Amniotic stem cell (primary cell): ENCODE data around the gene MALT1.

Source experiments
- DNase-seq: peaks from one replicate; lab custom pipeline; 2025; lab: John Stamatoyannopoulos, UW

Gene MALT1

DNA sequence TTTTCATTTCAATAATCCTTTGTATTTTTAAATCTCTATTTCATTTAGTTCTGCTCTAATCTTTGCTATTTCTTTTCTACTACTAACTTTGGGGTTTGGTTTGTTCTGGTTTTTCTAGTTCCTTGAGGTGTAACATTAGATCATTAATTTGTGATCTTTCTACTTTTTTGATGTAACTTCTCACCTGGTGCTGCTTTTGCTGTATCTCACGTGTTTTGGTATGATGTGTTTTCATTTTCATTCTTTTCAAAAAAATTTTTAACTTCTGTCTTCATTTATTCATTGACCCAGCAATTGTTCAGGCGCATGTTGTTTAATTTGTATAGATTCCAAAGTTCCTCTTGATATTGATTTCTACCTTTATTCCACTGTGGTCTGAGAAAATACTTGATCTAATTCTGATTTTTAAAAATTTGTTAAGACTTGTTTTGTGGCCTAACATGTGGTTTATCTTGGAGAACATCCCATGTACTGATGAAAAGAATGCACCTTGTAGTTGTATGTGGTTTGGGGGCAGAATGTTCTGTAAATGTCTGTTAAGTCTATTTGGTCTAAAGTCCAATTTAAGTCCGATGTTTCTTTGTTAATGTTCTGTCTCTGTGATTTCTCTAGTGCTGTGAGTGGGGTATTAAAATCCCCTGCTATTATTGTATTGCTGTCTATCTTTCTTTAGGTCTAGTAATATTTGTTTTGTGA lies 17.3 kb upstream of the MALT1 start:
- DNase-seq = no peak

GRCh38 chr18:58654896-58655614 lies 16.2 kb upstream of the MALT1 start:
- DNase-seq = no peak

DNA sequence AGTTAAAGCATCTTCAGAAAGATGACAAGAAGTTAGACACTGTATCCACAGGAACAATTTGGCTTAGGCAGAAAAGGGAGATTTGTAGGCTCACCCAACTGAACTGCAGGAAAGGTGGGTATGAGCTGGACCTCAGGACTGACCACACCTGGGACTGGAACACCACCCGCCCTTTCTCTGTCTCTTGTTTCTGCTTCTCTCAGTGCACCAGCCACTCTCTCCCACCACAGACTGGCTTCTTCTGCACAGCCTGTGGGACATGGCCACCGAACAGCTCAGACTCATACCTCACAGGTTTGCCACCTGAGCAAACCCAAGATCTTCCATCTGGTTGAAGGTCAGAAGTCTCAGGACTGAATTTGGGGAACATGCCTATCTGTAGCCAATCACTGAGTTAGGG lies 14.2 kb upstream of the MALT1 start:
- DNase-seq = no peak

GRCh38 chr18:58657494-58657893 lies 13.8 kb upstream of the MALT1 start:
- no peak for DNase-seq

DNA sequence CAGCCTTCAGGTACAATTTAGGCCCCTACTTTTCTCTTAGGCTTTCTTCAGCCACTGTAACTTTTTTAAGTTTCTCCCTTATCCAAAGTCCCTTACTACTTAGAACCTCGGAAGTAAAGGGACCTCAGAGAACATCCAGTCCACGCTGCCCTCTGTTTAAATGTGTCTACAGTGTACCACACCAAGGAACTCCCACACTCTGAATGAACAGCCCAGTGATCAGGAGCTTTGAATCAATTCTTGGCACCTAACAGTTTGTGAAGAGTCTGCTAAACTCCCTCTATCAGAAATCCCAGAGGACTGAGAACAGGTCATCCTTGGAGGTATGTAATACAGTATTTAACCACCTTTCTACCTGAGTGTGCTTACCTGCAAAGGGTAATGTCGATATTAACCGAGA lies 11.6 kb upstream of the MALT1 start:
- no peak for DNase-seq

DNA sequence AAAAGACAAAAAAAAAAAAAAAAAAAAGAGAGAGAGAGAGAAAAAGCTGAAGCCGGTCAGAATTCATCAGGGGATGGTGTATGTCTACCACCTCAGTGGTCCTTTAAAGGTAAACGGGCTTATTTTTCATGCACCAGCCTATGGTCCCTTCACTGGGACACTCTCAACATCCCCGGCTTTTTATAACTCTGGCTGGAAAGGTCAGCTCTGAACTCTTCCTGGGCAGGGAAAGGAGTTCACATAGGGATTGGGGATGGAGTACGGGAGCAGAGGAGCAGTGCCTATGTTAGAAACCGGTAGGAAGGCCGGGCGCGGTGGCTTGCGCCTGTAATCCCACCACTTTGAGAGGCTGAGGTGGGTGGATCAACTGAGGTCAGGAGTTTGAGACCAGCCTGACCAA lies 10.3 kb upstream of the MALT1 start:
- no peak for DNase-seq

GRCh38 chr18:58661423-58661822 lies 9.8 kb upstream of the MALT1 start:
- DNase-seq = no peak

- DNase-seq = no peak
Measured at GRCh38 chr18:58662118-58662517, 9.1 kb upstream of the MALT1 start.

DNA sequence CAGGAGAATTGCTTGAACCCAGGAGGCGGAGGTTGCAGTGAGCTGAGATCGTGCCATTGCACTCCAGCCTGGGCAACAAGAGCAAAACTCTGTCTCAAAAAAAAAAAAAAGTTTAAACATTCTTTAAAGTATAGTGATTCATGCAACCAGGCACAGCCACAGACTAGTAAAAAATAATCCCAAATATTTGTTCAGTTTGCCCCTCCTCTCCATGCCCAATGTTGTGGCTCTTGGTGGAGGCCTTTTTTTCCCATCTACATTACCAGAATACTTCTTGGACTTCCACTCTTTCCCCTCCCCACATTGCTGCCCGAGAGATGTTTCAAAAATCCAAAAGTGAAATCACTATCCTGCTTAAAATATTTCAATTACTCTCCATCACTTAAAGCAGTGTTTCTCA lies 5.1 kb upstream of the MALT1 start:
- no peak for DNase-seq

DNA sequence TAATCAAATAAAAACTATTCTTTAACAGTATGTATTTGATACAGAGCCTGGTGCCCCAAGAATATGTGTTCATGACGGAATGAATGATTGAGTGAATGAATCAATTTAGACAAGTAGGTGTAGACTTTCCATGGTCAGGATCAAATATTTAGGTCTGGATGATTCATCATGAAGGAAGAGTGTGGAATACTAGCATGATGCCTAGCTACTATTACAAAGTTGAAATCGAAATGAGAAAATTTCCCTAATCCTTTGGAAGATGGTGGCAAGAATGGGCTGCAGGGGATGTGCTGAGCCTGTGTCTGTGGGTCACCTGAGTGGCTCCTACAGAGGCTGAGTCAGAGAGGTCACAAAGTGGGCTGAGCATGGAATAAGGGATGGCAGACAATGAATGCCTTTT lies 3.1 kb upstream of the MALT1 start:
- no peak for DNase-seq

GRCh38 chr18:58668897-58669296 lies 2.4 kb upstream of the MALT1 start:
- DNase-seq = no peak

DNA sequence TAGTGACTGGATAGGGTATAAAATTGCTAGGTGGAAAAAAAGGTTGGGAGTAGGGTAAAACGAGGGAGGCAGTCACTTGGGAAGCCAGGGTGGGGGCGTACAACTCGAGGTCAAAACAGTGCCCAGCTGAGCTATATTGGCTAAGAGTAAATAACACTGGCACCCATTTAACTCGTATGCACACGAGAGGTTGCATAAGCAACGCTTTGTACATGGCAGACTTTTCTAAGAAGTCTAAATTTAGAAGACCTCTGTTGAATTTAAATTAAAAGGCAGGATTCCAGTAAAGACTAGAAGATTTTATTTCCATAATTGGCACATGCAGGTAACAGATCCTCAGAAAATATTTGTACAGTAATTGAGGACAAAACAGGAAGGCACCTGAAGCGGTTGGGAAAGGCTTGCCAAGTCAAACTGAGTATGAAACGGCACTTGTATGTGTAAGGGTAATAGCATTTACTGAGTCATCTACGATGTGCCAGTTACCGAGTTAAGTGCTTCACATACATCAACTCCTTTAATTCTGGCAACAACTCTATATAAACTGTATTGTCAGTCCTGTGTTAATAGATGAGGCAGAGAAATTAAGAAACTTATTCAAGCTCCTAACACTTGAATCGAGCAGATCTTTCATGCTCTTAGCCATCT lies 1.4 kb upstream of the MALT1 start:
- DNase-seq = no peak

DNA sequence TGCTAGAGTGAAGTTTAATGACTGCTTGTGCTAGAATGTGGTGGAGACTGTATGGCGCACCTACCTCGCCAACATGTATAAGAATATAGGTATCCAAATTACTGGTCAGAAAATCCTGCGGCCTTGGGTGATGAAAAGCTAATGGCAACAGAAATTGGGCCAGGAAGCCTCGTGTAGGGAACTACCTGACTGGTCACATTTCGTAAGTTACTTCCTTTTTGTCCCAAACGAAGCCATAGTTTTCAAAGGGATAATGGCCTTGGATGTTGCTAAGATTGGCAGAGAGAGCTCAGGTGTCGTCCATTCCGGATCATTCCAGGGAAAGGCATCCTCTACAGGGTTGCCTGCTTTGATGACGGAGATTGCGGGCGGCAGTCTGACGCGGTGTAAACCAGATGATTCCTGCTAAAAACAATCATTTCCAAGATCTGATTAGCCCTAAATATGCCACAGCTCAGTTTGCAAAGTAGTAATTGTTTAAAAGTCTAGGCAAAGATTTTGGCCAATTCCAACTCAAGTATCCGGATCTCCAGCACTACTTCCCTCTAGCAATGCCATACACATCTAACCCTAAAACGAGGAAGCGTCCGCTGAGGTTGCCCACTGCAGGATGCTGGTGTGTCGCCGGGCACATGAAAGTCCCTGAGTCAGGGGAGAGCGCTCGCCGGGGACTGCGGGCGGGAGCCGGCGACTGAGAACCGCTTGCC lies 708 bp upstream of the MALT1 start:
- no peak for DNase-seq

DNA sequence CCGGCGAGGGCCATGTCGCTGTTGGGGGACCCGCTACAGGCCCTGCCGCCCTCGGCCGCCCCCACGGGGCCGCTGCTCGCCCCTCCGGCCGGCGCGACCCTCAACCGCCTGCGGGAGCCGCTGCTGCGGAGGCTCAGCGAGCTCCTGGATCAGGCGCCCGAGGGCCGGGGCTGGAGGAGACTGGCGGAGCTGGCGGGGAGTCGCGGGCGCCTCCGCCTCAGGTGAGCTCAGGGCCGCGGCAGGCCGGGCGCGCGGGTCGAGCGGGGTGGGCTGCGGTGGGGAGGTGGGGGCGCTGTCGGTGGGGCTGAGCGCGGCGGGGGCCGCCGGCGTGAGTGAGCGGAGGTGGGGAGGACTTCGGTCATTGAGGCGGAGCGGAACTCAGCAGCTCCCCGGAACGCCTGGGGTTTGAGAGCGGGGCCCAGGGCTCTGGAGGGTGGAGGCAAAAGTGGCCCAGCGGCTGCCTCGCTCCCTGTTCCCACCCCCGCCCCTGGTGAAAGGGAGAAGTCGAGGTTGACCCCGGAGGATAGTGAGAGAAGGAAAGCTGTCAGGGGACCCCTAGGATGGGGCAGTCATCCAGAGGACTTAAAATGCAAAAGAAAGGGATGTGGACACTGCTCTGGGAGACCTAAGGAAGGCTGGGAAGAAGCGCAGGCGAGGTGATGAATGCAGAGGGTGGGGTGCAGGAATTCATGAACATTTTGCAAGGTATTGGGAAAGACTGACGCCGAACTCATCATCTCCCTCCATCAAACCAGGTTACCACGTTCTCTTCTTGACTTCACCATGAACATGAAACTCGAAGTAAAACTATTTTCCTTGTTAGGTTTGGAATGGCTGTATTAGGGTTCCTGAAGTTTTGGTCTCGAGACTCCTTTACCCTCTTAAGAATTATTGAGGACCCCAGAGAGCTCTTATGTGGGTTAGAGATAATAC lies 633 bp downstream of the MALT1 start:
- DNase-seq = no peak

DNA sequence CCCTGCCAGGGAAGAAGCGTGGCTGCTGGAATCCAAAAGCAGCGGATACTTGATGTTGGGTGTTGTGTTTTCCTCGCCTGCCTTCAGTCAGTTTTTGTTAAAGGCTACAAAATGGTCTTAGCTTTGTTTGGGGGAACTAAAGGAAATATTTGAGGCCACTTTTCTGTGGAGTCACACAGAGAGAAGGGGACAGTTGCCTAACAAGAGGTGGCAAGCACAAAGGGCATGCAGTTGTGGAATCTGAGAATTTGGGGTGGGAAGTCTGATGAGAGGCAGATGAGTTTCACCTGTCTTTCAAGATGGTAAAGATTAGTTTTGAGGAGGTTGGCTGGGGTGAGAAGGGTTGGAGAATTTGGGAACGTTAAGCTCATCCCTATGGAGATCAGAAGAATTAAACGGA lies 2.9 kb downstream of the MALT1 start:
- no peak for DNase-seq

- no peak for DNase-seq
Measured at GRCh38 chr18:58674863-58675472, 3.7 kb downstream of the MALT1 start.

DNA sequence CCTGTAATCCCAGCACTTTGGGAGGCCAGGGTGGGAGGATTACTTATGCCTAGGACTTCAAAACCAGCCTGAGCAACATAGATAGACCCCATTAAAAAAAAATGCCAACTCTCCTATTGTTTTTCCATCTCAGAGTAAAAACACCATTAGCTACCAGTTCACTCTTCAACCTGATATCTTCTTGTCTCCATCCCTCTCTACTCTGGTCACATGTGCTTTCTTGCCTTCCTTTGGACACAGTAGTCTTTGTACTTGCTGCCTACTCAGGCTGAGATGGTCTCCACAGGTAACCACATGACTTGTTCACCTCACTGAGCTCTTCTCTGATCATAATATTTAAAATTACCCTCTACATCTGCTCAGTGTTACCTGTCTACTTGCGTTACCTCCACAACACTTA lies 5.0 kb downstream of the MALT1 start:
- no peak for DNase-seq

- DNase-seq = peak; percentile 29
Measured at GRCh38 chr18:58682429-58683069, 11.3 kb downstream of the MALT1 start.

- no peak for DNase-seq
Measured at GRCh38 chr18:58687871-58688308, 16.6 kb downstream of the MALT1 start.

DNA sequence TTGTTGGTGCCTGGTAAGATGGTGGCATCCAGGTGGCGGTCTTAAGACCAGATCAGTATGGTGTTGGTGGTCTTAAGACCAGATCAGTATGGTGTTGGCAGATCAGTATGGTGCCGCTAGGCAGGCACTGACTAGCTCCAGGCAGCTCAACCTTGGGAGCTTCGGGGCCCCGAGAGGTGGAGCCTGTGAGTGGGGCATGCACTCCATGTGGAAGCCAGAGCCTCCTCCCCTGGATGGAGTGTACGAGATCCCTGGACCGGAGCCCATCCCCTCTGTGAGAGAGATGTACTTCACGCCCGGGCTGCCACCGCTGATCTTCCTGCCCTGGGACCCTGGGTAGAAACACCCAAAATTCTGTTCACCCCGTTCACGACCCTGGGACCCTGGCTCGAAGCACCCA lies 19.0 kb downstream of the MALT1 start:
- DNase-seq = no peak

DNA sequence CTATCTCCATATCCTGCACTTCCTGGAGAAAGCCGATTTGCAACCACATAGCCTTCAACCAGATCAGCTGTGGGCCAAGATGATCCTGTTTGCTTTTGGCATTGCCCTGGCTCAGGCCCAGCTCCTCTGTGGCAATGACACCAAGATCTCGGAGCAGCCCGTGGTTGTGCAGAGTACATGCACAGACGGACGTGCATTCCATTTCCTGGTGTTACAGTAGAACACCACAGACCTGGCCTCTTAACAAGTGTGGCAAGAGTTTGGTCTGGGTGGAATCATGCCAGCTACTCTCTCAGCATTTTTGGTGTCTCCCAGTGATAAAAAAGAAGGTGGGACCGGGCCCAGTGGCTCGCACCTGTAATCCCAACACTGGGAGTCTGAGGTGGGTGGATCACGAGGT lies 20.0 kb downstream of the MALT1 start:
- DNase-seq = no peak
